ENCODE measurements around the gene ZNF609. TPM values are rescaled to one million over a fixed set of nuclear protein-coding genes. Genes with fewer than 3 reads are reported as not detected.

ZNF609 gene
- total RNA-seq, 4 donors from 2014 or later, result 18.6 to 40.1 (median 23.7) TPM

- Histone ChIP-seq H3K9me3 (no peaks in the 10 kb centered on the region), H3K27ac (no peak overlapping the region), H3K4me3 (no peak overlapping the region), H3K27me3 (no peaks in the 10 kb centered on the region), H3K36me3 (no peaks in the 10 kb centered on the region), H3K4me1 (peaks cover 11% of the 10 kb centered on the region)
- 81% methylated on average over 6 of the region's 6 CpGs for WGBS
- TF ChIP-seq CTCF (IDR thresholded peaks at IDR 0.05), result no peak
- TF ChIP-seq POLR2A (IDR thresholded peaks at IDR 0.05), result no peak
- TF ChIP-seq EP300 (IDR thresholded peaks at IDR 0.05), result no peak
- no peak for TF ChIP-seq POLR2AphosphoS5 (IDR thresholded peaks at IDR 0.05)
- no peak for DNase-seq (ENCODE audit: low spot score in 2 of 2)
Measured at GRCh38 chr15:64536244-64536836, 76.0 kb downstream of the ZNF609 start.

GRCh38 chr15:64542091-64542490 lies 81.7 kb downstream of the ZNF609 start:
- no peak for DNase-seq (ENCODE audit: low spot score in 2 of 2)
- WGBS, result 57% methylated on average over 1 of the region's 1 CpG
- no peaks in the 10 kb centered on the region for H3K27me3 ChIP-seq

GRCh38 chr15:64544450-64544849 lies 84.1 kb downstream of the ZNF609 start:
- Histone ChIP-seq H3K9me3 (no peaks in the 10 kb centered on the region), H3K4me3 (no peak overlapping the region), H3K36me3 (no peaks in the 10 kb centered on the region), H3K27me3 (no peaks in the 10 kb centered on the region), H3K27ac (peak overlapping the region; percentile 0), H3K4me1 (peaks cover 9% of the 10 kb centered on the region)
- WGBS, result 77% methylated on average over 2 of the region's 2 CpGs
- TF ChIP-seq POLR2A (IDR thresholded peaks at IDR 0.05) (no peak), CTCF (IDR thresholded peaks at IDR 0.05) (no peak), EP300 (IDR thresholded peaks at IDR 0.05) (no peak), POLR2AphosphoS5 (IDR thresholded peaks at IDR 0.05) (no peak)
- no peak for DNase-seq (ENCODE audit: low spot score in 2 of 2)

More at GRCh38 chr15:64542091-64542490, 81.7 kb downstream of the ZNF609 start:
- H3K4me1 ChIP-seq, result peaks cover 6% of the 10 kb centered on the region
- H3K4me3 ChIP-seq, result no peak overlapping the region
- H3K27ac ChIP-seq, result no peak overlapping the region
- no peaks in the 10 kb centered on the region for H3K9me3 ChIP-seq
- TF ChIP-seq POLR2A (IDR thresholded peaks at IDR 0.05) (no peak), CTCF (IDR thresholded peaks at IDR 0.05) (no peak), POLR2AphosphoS5 (IDR thresholded peaks at IDR 0.05) (no peak), EP300 (IDR thresholded peaks at IDR 0.05) (no peak)
- no peaks in the 10 kb centered on the region for H3K36me3 ChIP-seq

GRCh38 chr15:64547275-64547674 lies 86.9 kb downstream of the ZNF609 start:
- no peak overlapping the region for H3K27ac ChIP-seq
- H3K4me1 ChIP-seq, result peaks cover 10% of the 10 kb centered on the region
- DNase-seq (ENCODE audit: low spot score in 2 of 2), result no peak
- TF ChIP-seq POLR2A (IDR thresholded peaks at IDR 0.05), result no peak
- no peak for TF ChIP-seq EP300 (IDR thresholded peaks at IDR 0.05)
- no peak for TF ChIP-seq CTCF (IDR thresholded peaks at IDR 0.05)
- TF ChIP-seq POLR2AphosphoS5 (IDR thresholded peaks at IDR 0.05), result no peak
- H3K4me3 ChIP-seq, result no peak overlapping the region
- no peaks in the 10 kb centered on the region for H3K27me3 ChIP-seq
- H3K9me3 ChIP-seq, result no peaks in the 10 kb centered on the region
- no peaks in the 10 kb centered on the region for H3K36me3 ChIP-seq

- DNase-seq (ENCODE audit: low spot score in 2 of 2), result no peak
- Histone ChIP-seq H3K36me3 (no peaks in the 10 kb centered on the region), H3K27ac (no peak overlapping the region), H3K27me3 (no peaks in the 10 kb centered on the region), H3K4me3 (no peak overlapping the region), H3K4me1 (peaks cover 14% of the 10 kb centered on the region), H3K9me3 (no peaks in the 10 kb centered on the region)
- TF ChIP-seq EP300 (IDR thresholded peaks at IDR 0.05) (no peak), CTCF (IDR thresholded peaks at IDR 0.05) (no peak), POLR2AphosphoS5 (IDR thresholded peaks at IDR 0.05) (no peak), POLR2A (IDR thresholded peaks at IDR 0.05) (no peak)
- WGBS, result 70% methylated on average over 2 of the region's 2 CpGs
Measured at GRCh38 chr15:64548235-64548634, 87.9 kb downstream of the ZNF609 start.

All from suprapubic skin (tissue), 4 donors.